HCT116 (cell line): ENCODE results near the gene BRD4.

Experiments
- CEBPB ChIP-seq: IDR thresholded peaks from 2 replicates; pipeline ENCODE4 v1.6.1; 2012; ENCODE audit warnings: low read depth
- CTCF ChIP-seq, 3 experiments: fragments of 200-600 bp in 1 of 3; sonication (generic) in 1 of 3; IDR thresholded peaks in 2 of 3; conservative IDR thresholded peaks in 1 of 3; 2 replicates each; pipeline ENCODE4 v1.5.1; 2012 to 2017; ENCODE audit warnings: low read depth in 2 of 3, low read length in 2 of 3, antibody characterized with exemption in 1 of 3, borderline replicate concordance in 1 of 3, control low read depth in 1 of 3, mild to moderate bottlenecking in 1 of 3, mixed read lengths in 1 of 3, mixed run types in 1 of 3, moderate library complexity in 1 of 3; ENCODE audit not compliant: insufficient read depth in 1 of 3
- EGR1 ChIP-seq: IDR thresholded peaks from 2 replicates; pipeline ENCODE4 v1.6.1; 2012; ENCODE audit warnings: low read depth
- EZH2 ChIP-seq: fragments of 200-600 bp; sonication (generic); IDR thresholded peaks from 2 replicates; pipeline ENCODE4 v1.6.1; 2017; ENCODE audit warnings: antibody characterized with exemption, mixed run types
- JUND ChIP-seq: IDR thresholded peaks from 2 replicates; pipeline ENCODE4 v1.6.1; 2012
- MAX ChIP-seq: IDR thresholded peaks from 2 replicates; pipeline ENCODE4 v1.6.1; 2012
- POLR2A ChIP-seq: IDR thresholded peaks from 2 replicates; pipeline ENCODE4 v1.7.0; 2011; ENCODE audit warnings: borderline replicate concordance; ENCODE audit not compliant: insufficient read depth, insufficient read length; ENCODE audit errors: extremely low read depth
- POLR2AphosphoS5 ChIP-seq: IDR thresholded peaks from 2 replicates; pipeline ENCODE4 v1.6.1; 2011; ENCODE audit warnings: mild to moderate bottlenecking, low read depth, low read length, moderate library complexity
- SP1 ChIP-seq: IDR thresholded peaks from 2 replicates; pipeline ENCODE4 v1.6.1; 2012; ENCODE audit warnings: low read depth
- ZFX ChIP-seq: fragments of 450-650 bp; IDR thresholded peaks from 2 replicates; pipeline ENCODE4 v1.6.1; 2017
- ZNF274 ChIP-seq: fragments of 200-500 bp; sonication (Bioruptor generic); IDR thresholded peaks from 2 replicates; pipeline ENCODE4 v1.6.1; 2014; ENCODE audit warnings: mild to moderate bottlenecking, low read depth, low read length, inconsistent platforms
- TF ChIP-seq, protein P1 (sequence below): IDR thresholded peaks from 2 replicates; pipeline ENCODE4 v1.6.1; 2012; ENCODE audit warnings: low read depth
- TF ChIP-seq, protein P2 (sequence below): IDR thresholded peaks from 2 replicates; pipeline ENCODE4 v1.6.1; 2011; ENCODE audit warnings: mild to moderate bottlenecking, low read length, moderate library complexity; ENCODE audit not compliant: insufficient replicate concordance; ENCODE audit errors: extremely low read depth

DNA sequence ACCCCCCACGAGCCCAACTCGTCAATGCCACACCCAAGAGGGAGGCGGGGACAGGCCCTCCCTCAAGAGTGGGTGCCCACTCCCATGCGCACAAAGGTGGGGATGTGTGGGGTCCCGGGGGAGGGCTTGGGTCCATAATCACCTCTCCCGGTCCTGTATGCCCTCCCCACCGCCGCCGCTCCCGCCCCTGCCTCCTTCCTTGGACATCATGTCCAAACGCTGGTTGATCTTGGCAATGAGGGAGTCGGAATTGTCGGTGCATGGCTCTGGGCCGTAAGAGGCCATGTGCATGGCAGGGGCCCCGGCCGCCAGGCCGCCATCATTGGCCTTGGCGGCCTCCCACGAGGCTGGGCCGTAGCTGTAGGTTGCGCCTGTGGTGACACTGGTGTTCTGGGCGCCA is 41.3 kb upstream of the BRD4 start:
- TF ChIP-seq CTCF (IDR thresholded peaks at IDR 0.05 in 2 of 3, conservative IDR thresholded peaks at IDR 0.05 in 1 of 3; ENCODE audit: borderline replicate concordance in 1 of 3, insufficient read depth in 1 of 3, low read depth in 2 of 3, low read length in 2 of 3) (no peak), POLR2AphosphoS5 (no peak), CEBPB (no peak), ZNF274 (no peak), SP1 (no peak), EGR1 (no peak), EZH2 (no peak), POLR2A (no peak), ZFX (no peak), MAX (no peak), JUND (no peak)
- TF ChIP-seq, protein P1, sequence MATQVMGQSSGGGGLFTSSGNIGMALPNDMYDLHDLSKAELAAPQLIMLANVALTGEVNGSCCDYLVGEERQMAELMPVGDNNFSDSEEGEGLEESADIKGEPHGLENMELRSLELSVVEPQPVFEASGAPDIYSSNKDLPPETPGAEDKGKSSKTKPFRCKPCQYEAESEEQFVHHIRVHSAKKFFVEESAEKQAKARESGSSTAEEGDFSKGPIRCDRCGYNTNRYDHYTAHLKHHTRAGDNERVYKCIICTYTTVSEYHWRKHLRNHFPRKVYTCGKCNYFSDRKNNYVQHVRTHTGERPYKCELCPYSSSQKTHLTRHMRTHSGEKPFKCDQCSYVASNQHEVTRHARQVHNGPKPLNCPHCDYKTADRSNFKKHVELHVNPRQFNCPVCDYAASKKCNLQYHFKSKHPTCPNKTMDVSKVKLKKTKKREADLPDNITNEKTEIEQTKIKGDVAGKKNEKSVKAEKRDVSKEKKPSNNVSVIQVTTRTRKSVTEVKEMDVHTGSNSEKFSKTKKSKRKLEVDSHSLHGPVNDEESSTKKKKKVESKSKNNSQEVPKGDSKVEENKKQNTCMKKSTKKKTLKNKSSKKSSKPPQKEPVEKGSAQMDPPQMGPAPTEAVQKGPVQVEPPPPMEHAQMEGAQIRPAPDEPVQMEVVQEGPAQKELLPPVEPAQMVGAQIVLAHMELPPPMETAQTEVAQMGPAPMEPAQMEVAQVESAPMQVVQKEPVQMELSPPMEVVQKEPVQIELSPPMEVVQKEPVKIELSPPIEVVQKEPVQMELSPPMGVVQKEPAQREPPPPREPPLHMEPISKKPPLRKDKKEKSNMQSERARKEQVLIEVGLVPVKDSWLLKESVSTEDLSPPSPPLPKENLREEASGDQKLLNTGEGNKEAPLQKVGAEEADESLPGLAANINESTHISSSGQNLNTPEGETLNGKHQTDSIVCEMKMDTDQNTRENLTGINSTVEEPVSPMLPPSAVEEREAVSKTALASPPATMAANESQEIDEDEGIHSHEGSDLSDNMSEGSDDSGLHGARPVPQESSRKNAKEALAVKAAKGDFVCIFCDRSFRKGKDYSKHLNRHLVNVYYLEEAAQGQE: no peak
- TF ChIP-seq, protein P2, sequence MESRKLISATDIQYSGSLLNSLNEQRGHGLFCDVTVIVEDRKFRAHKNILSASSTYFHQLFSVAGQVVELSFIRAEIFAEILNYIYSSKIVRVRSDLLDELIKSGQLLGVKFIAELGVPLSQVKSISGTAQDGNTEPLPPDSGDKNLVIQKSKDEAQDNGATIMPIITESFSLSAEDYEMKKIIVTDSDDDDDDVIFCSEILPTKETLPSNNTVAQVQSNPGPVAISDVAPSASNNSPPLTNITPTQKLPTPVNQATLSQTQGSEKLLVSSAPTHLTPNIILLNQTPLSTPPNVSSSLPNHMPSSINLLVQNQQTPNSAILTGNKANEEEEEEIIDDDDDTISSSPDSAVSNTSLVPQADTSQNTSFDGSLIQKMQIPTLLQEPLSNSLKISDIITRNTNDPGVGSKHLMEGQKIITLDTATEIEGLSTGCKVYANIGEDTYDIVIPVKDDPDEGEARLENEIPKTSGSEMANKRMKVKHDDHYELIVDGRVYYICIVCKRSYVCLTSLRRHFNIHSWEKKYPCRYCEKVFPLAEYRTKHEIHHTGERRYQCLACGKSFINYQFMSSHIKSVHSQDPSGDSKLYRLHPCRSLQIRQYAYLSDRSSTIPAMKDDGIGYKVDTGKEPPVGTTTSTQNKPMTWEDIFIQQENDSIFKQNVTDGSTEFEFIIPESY: no peak
